Upper lobe of left lung (tissue), 6 donors: Measurements from ENCODE around the gene MSRB1. TPM values are rescaled to one million over a fixed set of nuclear protein-coding genes. Genes with fewer than 3 reads are reported as not detected.

Experiments
- ATAC-seq, 2 donors: fragments of 200-7000 bp; cut with Tn5 transposase; one replicate each; pipeline ENCODE4 v1.9.1; 2022; ENCODE audit warnings: mild to moderate bottlenecking in 2 of 2, moderate library complexity in 2 of 2; ENCODE audit not compliant: low FRiP score in 2 of 2
- DNase-seq, 2 donors: peaks; one replicate each; pipeline ENCODE4 v3.0.0-alpha.2; 2019 to 2020
- H3K27ac ChIP-seq, 4 donors: fragments of 200-600 bp; sonication (generic); one replicate each; pipeline ENCODE4 v1.5.1; 2016 to 2019
- H3K27me3 ChIP-seq, 4 donors: fragments of 200-600 bp; sonication (generic); one replicate each; pipeline ENCODE4 v1.5.1; 2017 to 2019
- H3K36me3 ChIP-seq, 4 donors: fragments of 200-600 bp; sonication (generic); one replicate each; pipeline ENCODE4 v1.5.1; 2016 to 2019
- H3K4me1 ChIP-seq, 4 donors: fragments of 200-600 bp; sonication (generic); one replicate each; pipeline ENCODE4 v1.5.1; 2018 to 2019
- H3K4me3 ChIP-seq, 4 donors: fragments of 200-600 bp; sonication (generic); one replicate each; pipeline ENCODE4 v1.5.1; 2017 to 2019; ENCODE audit warnings: mild to moderate bottlenecking in 2 of 4, moderate library complexity in 1 of 4
- H3K9me3 ChIP-seq, 4 donors: fragments of 200-600 bp; sonication (generic); one replicate each; pipeline ENCODE4 v1.5.1; 2018 to 2019
- CTCF ChIP-seq, 6 experiments: fragments of 450-650 bp in 4 of 6; fragments of 200-600 bp in 2 of 6; sonication (generic) in 2 of 6; IDR thresholded peaks; one replicate each; pipeline ENCODE4 v1.5.1; 2016 to 2019; ENCODE audit warnings: antibody characterized with exemption in 6 of 6
- EP300 ChIP-seq, 4 donors: sonication (generic); formaldehyde crosslinking; IDR thresholded peaks; one replicate each; pipeline ENCODE4 v1.5.1; 2017; ENCODE audit warnings: antibody characterized with exemption in 4 of 4, control low read depth in 2 of 4
- POLR2A ChIP-seq, 4 donors: fragments of 450-650 bp; IDR thresholded peaks; one replicate each; pipeline ENCODE4 v1.5.1; 2016 to 2017; ENCODE audit warnings: antibody characterized with exemption in 4 of 4, mild to moderate bottlenecking in 2 of 4
- POLR2AphosphoS5 ChIP-seq, 2 donors: sonication (generic); formaldehyde crosslinking; IDR thresholded peaks; one replicate each; pipeline ENCODE4 v1.5.1; 2017; ENCODE audit warnings: antibody characterized with exemption in 2 of 2
- WGBS, 2 donors: methylation state at CpG; one replicate each; pipeline ENCODE4 v1.1.5; 2017 to 2018; 5-methylcytosine and 5-hydroxymethylcytosine counted together
- total RNA-seq, 6 donors: library from RNA; depleted of rRNA in 4 of 6; stranded (reverse); fragments of >200 nt in 4 of 6; gene quantifications; one replicate each; pipeline versions ENCODE4 v1.1.0 to v1.2.1, GENCODE V29; 2016 to 2021
- donor health status: DM: no; HTN: no; CAD: no; lungs with moderate emphysema.
- donor health status: DM: no; HTN: yes; CAD: no; lungs with severe emphysema.

Gene MSRB1
- total RNA-seq, 6 donors from 2014 or later = 18.2 to 45.3 (median 31.9) TPM

- Histone ChIP-seq H3K4me3 (peak within 1 kb of the TSS; percentile 84 to 100 (median 98)), H3K27me3 (no peaks in the 10 kb centered on the region), H3K27ac (peak within 1 kb of the TSS; percentile 88 to 94 (median 90)), H3K9me3 (no peaks in the 10 kb centered on the region), H3K36me3 (peaks cover 11 to 30% (median 29%) of the 10 kb centered on the region in 4 donors), H3K4me1 (peaks cover 18 to 33% (median 24%) of the 10 kb centered on the region in 4 donors)
- ATAC-seq (peak; percentile 93 to 97), DNase-seq (peak; percentile 93 to 99)
- 0 to 1% methylated on average over 11 to 64 of the region's 78 CpGs for WGBS, 2 donors
- TF ChIP-seq CTCF (IDR thresholded peaks at IDR 0.05) = peak in 2 of 6 experiments; percentile 36 to 48
- peak in 3 of 4 donors; percentile 73 to 97 (median 94) for TF ChIP-seq POLR2A (IDR thresholded peaks at IDR 0.05)
- TF ChIP-seq POLR2AphosphoS5 (IDR thresholded peaks at IDR 0.05) = peak; percentile 100
- peak in 1 of 4 donors; percentile 81 for TF ChIP-seq EP300 (IDR thresholded peaks at IDR 0.05)
Measured at GRCh38 chr16:1971796-1972489, 28.9 kb upstream of the MSRB1 start, which contains the start of gene TBL3. TBL3 (plus strand) TSS chr16:1972053; CDS start chr16:1972165, 112 bp downstream.

GRCh38 chr16:1968146-1968953 is 25.4 kb upstream of the MSRB1 start:
- peaks cover 0 to 7% (median under 1%) of the 10 kb centered on the region in 4 donors for H3K36me3 ChIP-seq

GRCh38 chr16:1966460-1966859 is 23.5 kb upstream of the MSRB1 start, which contains the start of gene RNF151:
RNF151 (plus strand) TSS chr16:1966856; CDS start chr16:1966882, 26 bp downstream.
- ATAC-seq = no peak
- peaks cover 18 to 39% (median 27%) of the 10 kb centered on the region in 4 donors for H3K4me1 ChIP-seq
- WGBS, 2 donors = 96 to 98% methylated on average over 5 to 6 of the region's 6 CpGs
- H3K36me3 ChIP-seq = peaks cover 11 to 26% (median 19%) of the 10 kb centered on the region in 4 donors
- no peaks in the 10 kb centered on the region for H3K27me3 ChIP-seq
- DNase-seq = no peak
- H3K27ac ChIP-seq = peak within 1 kb of the TSS; percentile 98 to 100 (median 98)
- peak within 1 kb of the TSS; percentile 85 to 91 (median 88) for H3K4me3 ChIP-seq
- TF ChIP-seq EP300 (IDR thresholded peaks at IDR 0.05) = no peak
- no peak for TF ChIP-seq CTCF (IDR thresholded peaks at IDR 0.05)
- TF ChIP-seq POLR2AphosphoS5 (IDR thresholded peaks at IDR 0.05) = no peak
- TF ChIP-seq POLR2A (IDR thresholded peaks at IDR 0.05) = no peak
- no peaks in the 10 kb centered on the region for H3K9me3 ChIP-seq

More at GRCh38 chr16:1968146-1968953, 25.4 kb upstream of the MSRB1 start:
- DNase-seq = peak in 1 of 2 donors; percentile 79
- Histone ChIP-seq H3K27ac (no peak overlapping the region), H3K4me3 (no peak overlapping the region), H3K4me1 (peaks cover 28 to 45% (median 32%) of the 10 kb centered on the region in 4 donors), H3K27me3 (no peaks in the 10 kb centered on the region), H3K9me3 (no peaks in the 10 kb centered on the region)
- no peak for ATAC-seq
- 82 to 90% methylated on average over 21 to 41 of the region's 41 CpGs for WGBS, 2 donors
- TF ChIP-seq POLR2A (IDR thresholded peaks at IDR 0.05) (no peak), CTCF (IDR thresholded peaks at IDR 0.05) (no peak), EP300 (IDR thresholded peaks at IDR 0.05) (no peak), POLR2AphosphoS5 (IDR thresholded peaks at IDR 0.05) (no peak)

GRCh38 chr16:1965396-1966001 is 22.5 kb upstream of the MSRB1 start:
- DNase-seq = no peak
- Histone ChIP-seq H3K27me3 (no peaks in the 10 kb centered on the region), H3K9me3 (no peaks in the 10 kb centered on the region), H3K36me3 (peaks cover 14 to 34% (median 23%) of the 10 kb centered on the region in 4 donors), H3K4me1 (peaks cover 20 to 39% (median 26%) of the 10 kb centered on the region in 4 donors), H3K4me3 (peak overlapping the region; percentile 85 to 91 (median 88)), H3K27ac (peak overlapping the region; percentile 98 to 100 (median 98))
- 18 to 19% methylated on average over 13 to 18 of the region's 24 CpGs for WGBS, 2 donors
- TF ChIP-seq EP300 (IDR thresholded peaks at IDR 0.05) (no peak), POLR2AphosphoS5 (IDR thresholded peaks at IDR 0.05) (no peak), CTCF (IDR thresholded peaks at IDR 0.05) (no peak), POLR2A (IDR thresholded peaks at IDR 0.05) (no peak)
- no peak for ATAC-seq
